IPS-NIHi7 (cell line): Measurements from ENCODE around the gene ORMDL3.
"Not testable (repeated sequence)": the region's sequence is repeated elsewhere in the genome, so short reads cannot be mapped to it uniquely, and the experiment has no call there.

Experiments
- DNase-seq: peaks from one replicate; pipeline ENCODE4 v3.0.0; 2012; ENCODE audit warnings: mixed read lengths; ENCODE audit errors: extremely low spot score

The ORMDL3 gene

DNA sequence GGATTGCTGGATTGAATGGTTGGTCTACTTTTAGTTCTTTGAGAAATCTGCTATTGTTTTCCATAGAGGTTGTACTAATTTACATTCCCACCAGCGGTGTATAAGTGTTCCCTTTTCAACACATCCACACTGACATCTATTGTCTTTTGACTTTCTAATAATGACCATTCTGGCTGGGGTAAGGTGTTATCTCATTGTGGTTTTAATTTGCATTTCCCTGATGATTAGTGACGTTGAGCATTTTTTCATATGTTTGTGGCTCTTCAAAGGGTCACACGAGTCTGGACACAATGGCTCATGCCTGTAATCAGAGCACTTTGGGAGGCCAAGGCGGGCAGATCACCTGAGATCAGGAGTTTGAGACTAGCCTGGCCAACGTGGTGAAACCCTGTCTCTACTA is 41.3 kb downstream of the ORMDL3 start:
- DNase-seq = not testable (repeated sequence)

- DNase-seq = no peak
Observed at GRCh38 chr17:39872751-39873150, 54.6 kb downstream of the ORMDL3 start.

DNA sequence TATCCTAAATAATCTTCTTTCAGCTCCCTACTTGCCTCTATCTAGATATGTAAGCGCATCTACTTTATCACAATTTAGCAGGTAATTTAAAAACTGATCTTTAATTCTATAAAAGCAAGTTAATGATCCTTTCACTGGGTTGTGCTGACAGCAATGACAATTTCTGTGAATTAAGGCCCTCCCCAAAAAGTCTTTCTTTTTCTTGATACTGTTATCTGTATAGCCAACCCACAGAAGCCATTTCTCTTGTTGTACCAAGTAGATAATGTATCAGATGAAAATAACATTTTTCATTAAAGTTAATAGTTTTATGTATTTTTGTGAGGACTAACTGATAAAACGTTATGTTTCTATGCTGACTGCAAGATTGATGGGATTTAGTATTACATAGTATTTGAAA is 55.6 kb downstream of the ORMDL3 start:
- DNase-seq = no peak
